Measurements from ENCODE around the gene TAS2R38.

DNA sequence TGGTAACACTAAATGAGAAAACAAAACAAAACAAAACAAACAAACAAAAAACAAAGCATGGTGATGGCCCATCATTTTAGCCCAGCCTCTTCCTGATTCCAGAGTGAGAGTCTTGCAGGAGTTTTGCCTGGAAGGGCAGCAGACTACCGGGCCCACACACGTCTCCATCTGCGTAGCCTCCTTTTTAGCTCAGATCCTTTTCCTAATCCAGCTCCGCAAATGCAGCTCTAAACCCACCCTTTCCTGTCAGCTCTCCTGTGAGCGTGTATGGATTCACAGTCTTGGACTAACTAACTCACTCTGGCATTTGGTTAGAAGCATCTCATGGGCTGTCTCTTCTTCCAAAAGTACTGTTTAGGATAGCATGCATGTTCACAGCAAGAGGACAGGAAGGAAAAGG, 43.4 kb downstream of the TAS2R38 start:
- TF ChIP-seq, protein P1, sequence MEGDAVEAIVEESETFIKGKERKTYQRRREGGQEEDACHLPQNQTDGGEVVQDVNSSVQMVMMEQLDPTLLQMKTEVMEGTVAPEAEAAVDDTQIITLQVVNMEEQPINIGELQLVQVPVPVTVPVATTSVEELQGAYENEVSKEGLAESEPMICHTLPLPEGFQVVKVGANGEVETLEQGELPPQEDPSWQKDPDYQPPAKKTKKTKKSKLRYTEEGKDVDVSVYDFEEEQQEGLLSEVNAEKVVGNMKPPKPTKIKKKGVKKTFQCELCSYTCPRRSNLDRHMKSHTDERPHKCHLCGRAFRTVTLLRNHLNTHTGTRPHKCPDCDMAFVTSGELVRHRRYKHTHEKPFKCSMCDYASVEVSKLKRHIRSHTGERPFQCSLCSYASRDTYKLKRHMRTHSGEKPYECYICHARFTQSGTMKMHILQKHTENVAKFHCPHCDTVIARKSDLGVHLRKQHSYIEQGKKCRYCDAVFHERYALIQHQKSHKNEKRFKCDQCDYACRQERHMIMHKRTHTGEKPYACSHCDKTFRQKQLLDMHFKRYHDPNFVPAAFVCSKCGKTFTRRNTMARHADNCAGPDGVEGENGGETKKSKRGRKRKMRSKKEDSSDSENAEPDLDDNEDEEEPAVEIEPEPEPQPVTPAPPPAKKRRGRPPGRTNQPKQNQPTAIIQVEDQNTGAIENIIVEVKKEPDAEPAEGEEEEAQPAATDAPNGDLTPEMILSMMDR (IDR thresholded peaks at IDR 0.05; ENCODE audit: low read depth, low read length, poor library complexity, severe bottlenecking), result no peak
- no peak for TF ChIP-seq EZH2phosphoT487 (IDR thresholded peaks at IDR 0.05; ENCODE audit: borderline replicate concordance, low read length)
